Measurements from ENCODE around the gene FILIP1L.

FILIP1L gene

GRCh38 chr3:100124201-100124761, 10.0 kb upstream of the FILIP1L start:
- DNase-seq = no peak

- no peak for DNase-seq
Observed at GRCh38 chr3:100123112-100123511, 8.8 kb upstream of the FILIP1L start.

- DNase-seq = no peak
Observed at GRCh38 chr3:100122321-100122720, 8.0 kb upstream of the FILIP1L start.

- no peak for DNase-seq
Observed at GRCh38 chr3:100120693-100121092, 6.4 kb upstream of the FILIP1L start.

- no peak for DNase-seq
Observed at GRCh38 chr3:100120012-100120411, 5.7 kb upstream of the FILIP1L start.

GRCh38 chr3:100117093-100117492, 2.8 kb upstream of the FILIP1L start:
- no peak for DNase-seq

GRCh38 chr3:100113723-100114412, 433 bp downstream of the FILIP1L start:
- DNase-seq = no peak

- DNase-seq = no peak
Observed at GRCh38 chr3:100111728-100112127, 2.6 kb downstream of the FILIP1L start.

GRCh38 chr3:100110162-100110561, 4.1 kb downstream of the FILIP1L start:
- DNase-seq = no peak

- no peak for DNase-seq
Observed at GRCh38 chr3:100108464-100109079, 5.7 kb downstream of the FILIP1L start.

GRCh38 chr3:100107221-100107814, 7.0 kb downstream of the FILIP1L start:
- DNase-seq = no peak

GRCh38 chr3:100106531-100107141, 7.7 kb downstream of the FILIP1L start:
- DNase-seq = no peak

GRCh38 chr3:100106094-100106493, 8.2 kb downstream of the FILIP1L start:
- no peak for DNase-seq

GRCh38 chr3:100105501-100105900, 8.8 kb downstream of the FILIP1L start:
- no peak for DNase-seq

- no peak for DNase-seq
Observed at GRCh38 chr3:100104817-100105413, 9.4 kb downstream of the FILIP1L start.

GRCh38 chr3:100104442-100104798, 9.9 kb downstream of the FILIP1L start:
- no peak for DNase-seq

GRCh38 chr3:100103558-100104441, 10.5 kb downstream of the FILIP1L start:
- no peak for DNase-seq

- no peak for DNase-seq
Observed at GRCh38 chr3:100102757-100103156, 11.5 kb downstream of the FILIP1L start.

- DNase-seq = no peak
Observed at GRCh38 chr3:100100425-100100824, 13.9 kb downstream of the FILIP1L start.

- no peak for DNase-seq
Observed at GRCh38 chr3:100099621-100100020, 14.7 kb downstream of the FILIP1L start.

- DNase-seq = no peak
Observed at GRCh38 chr3:100098784-100099070, 15.6 kb downstream of the FILIP1L start.
